Measurements from ENCODE around the gene FRMD8.

DNA sequence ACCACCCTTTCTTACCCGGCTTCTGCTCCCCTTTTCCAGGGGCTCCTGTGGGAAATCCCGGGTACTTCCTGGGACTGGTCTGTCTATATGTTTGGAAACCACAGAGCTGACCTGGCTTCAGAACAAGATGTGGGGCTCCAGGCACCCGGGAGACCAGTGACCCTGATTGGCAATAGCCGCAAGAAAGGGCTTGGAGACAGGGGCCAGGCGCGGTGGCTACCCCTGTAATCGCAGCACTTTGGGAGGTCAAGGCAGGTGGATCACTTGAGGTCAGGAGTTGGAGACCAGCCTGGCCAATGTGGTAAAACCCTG, 33.0 kb downstream of the FRMD8 start:
- no peak for TF ChIP-seq RAD21 (IDR thresholded peaks at IDR 0.05; ENCODE audit: low read length)
- TF ChIP-seq RFX5 (IDR thresholded peaks at IDR 0.05; ENCODE audit: low read depth, low read length), result no peak
- TF ChIP-seq, protein P1, sequence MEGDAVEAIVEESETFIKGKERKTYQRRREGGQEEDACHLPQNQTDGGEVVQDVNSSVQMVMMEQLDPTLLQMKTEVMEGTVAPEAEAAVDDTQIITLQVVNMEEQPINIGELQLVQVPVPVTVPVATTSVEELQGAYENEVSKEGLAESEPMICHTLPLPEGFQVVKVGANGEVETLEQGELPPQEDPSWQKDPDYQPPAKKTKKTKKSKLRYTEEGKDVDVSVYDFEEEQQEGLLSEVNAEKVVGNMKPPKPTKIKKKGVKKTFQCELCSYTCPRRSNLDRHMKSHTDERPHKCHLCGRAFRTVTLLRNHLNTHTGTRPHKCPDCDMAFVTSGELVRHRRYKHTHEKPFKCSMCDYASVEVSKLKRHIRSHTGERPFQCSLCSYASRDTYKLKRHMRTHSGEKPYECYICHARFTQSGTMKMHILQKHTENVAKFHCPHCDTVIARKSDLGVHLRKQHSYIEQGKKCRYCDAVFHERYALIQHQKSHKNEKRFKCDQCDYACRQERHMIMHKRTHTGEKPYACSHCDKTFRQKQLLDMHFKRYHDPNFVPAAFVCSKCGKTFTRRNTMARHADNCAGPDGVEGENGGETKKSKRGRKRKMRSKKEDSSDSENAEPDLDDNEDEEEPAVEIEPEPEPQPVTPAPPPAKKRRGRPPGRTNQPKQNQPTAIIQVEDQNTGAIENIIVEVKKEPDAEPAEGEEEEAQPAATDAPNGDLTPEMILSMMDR (conservative IDR thresholded peaks at IDR 0.05; ENCODE audit: low read depth, low read length), result no peak
- TF ChIP-seq MXI1 (IDR thresholded peaks at IDR 0.05; ENCODE audit: borderline replicate concordance, low read depth, low read length), result no peak
- TF ChIP-seq RCOR1 (IDR thresholded peaks at IDR 0.05; ENCODE audit: insufficient replicate concordance, low read length), result no peak
- TF ChIP-seq POLR2A (IDR thresholded peaks at IDR 0.05; ENCODE audit: low read depth, low read length), result no peak
- no peak for TF ChIP-seq NFE2L2 (IDR thresholded peaks at IDR 0.05; ENCODE audit: low read depth, low read length)

Data from IMR-90 (cell line).